Measurements from ENCODE around the gene PLA2G4B.

- TF ChIP-seq CTCF (IDR thresholded peaks at IDR 0.05) = no peak
- TF ChIP-seq POLR2A (IDR thresholded peaks at IDR 0.05) = no peak
Measured at GRCh38 chr15:41874736-41875135, 36.1 kb downstream of the PLA2G4B start.
